Smooth muscle cell (in vitro differentiated cells): ENCODE results near the gene AKNA. TPM values are rescaled to one million over a fixed set of nuclear protein-coding genes. Genes with fewer than 3 reads are reported as not detected.
"Not testable (repeated sequence)": the region's sequence is repeated elsewhere in the genome, so short reads cannot be mapped to it uniquely, and the experiment has no call there.

Source experiments
- DNase-seq: peaks from one replicate; lab custom pipeline; 2025; ENCODE audit not compliant: unreplicated experiment; lab: John Stamatoyannopoulos, UW
- H2AFZ ChIP-seq: fragments of 200-600 bp; sonication (generic); 2 replicates; pipeline ENCODE4 v1.6.0; 2016; ENCODE audit warnings: antibody characterized with exemption, low read depth, mild to moderate bottlenecking
- H3F3A ChIP-seq: fragments of 200-600 bp; sonication (generic); 2 replicates; pipeline ENCODE4 v1.6.0; 2017; ENCODE audit warnings: antibody characterized with exemption, low read depth
- H3K27ac ChIP-seq: fragments of 200-600 bp; sonication (generic); 2 replicates; pipeline ENCODE4 v1.5.1; 2016; ENCODE audit warnings: low read depth, mild to moderate bottlenecking
- H3K27me3 ChIP-seq: fragments of 200-600 bp; sonication (generic); 2 replicates; pipeline ENCODE4 v1.6.1; 2016; ENCODE audit warnings: low read depth, mild to moderate bottlenecking
- H3K36me3 ChIP-seq: fragments of 200-600 bp; sonication (generic); 2 replicates; pipeline ENCODE4 v1.5.1; 2016; ENCODE audit warnings: low read depth
- H3K4me1 ChIP-seq: fragments of 200-600 bp; sonication (generic); 2 replicates; pipeline ENCODE4 v1.5.1; 2016; ENCODE audit warnings: low read depth
- H3K4me2 ChIP-seq: fragments of 200-600 bp; sonication (generic); 2 replicates; pipeline ENCODE4 v1.6.0; 2016; ENCODE audit warnings: mild to moderate bottlenecking
- H3K4me3 ChIP-seq: fragments of 200-600 bp; sonication (generic); 2 replicates; pipeline ENCODE4 v1.5.1; 2016; ENCODE audit warnings: mild to moderate bottlenecking
- H3K79me2 ChIP-seq: fragments of 200-600 bp; sonication (generic); 2 replicates; pipeline ENCODE4 v1.6.0; 2016; ENCODE audit warnings: low read depth, mild to moderate bottlenecking
- H3K9ac ChIP-seq: fragments of 200-600 bp; sonication (generic); 2 replicates; pipeline ENCODE4 v1.6.0; 2016; ENCODE audit warnings: low read depth
- H3K9me3 ChIP-seq: fragments of 200-600 bp; sonication (generic); replicated peaks from 2 replicates; pipeline ENCODE4 v1.5.1; 2016; ENCODE audit warnings: low read depth
- H4K20me1 ChIP-seq: fragments of 200-600 bp; sonication (generic); 2 replicates; pipeline ENCODE4 v1.6.0; 2016; ENCODE audit warnings: low read depth
- CTCF ChIP-seq: fragments of 200-600 bp; sonication (generic); IDR thresholded peaks from 2 replicates; pipeline ENCODE4 v1.5.1; 2017; ENCODE audit warnings: borderline replicate concordance, mild to moderate bottlenecking, antibody characterized with exemption; ENCODE audit not compliant: insufficient read depth, poor library complexity, severe bottlenecking
- WGBS: methylation state at CpG from one replicate; pipeline ENCODE4 v1.1.7; 2016; ENCODE audit warnings: low lambda C conversion rate; 5-methylcytosine and 5-hydroxymethylcytosine counted together
- polyA plus RNA-seq: library from polyadenylated mRNA; unstranded; fragments of >200 nt; fragmentation: Nextera tagmentation; extraction: Ambion mirVana; gene quantifications from 2 replicates; pipeline ENCODE4 v1.2.1, GENCODE V29; 2016
- total RNA-seq: library from RNA; depleted of rRNA; stranded (reverse); fragments of >200 nt; gene quantifications from 2 replicates; pipeline ENCODE4 v1.2.3, GENCODE V29; 2014

The AKNA gene
- total and polyA plus RNA-seq, 2 experiments from 2014 or later = 3.2 to 4.7 TPM

- 98% methylated on average over 23 of the region's 23 CpGs for WGBS
- H3K9me3 ChIP-seq = no peaks in the 10 kb centered on the region
Observed at GRCh38 chr9:114336699-114337395, 50.9 kb downstream of the AKNA start.

GRCh38 chr9:114336157-114336556 is 51.6 kb downstream of the AKNA start:
- DNase-seq = no peak
- no peak overlapping the region for H3K27ac ChIP-seq
- no peak overlapping the region for H3K4me2 ChIP-seq
- no peak overlapping the region for H3K4me3 ChIP-seq
- no peaks in the 10 kb centered on the region for H4K20me1 ChIP-seq
- 83% methylated on average over 10 of the region's 10 CpGs for WGBS
- H3K79me2 ChIP-seq = no peaks in the 10 kb centered on the region
- H3K4me1 ChIP-seq = no peaks in the 10 kb centered on the region
- no peaks in the 10 kb centered on the region for H3K27me3 ChIP-seq
- H3K9me3 ChIP-seq = no peaks in the 10 kb centered on the region
- TF ChIP-seq CTCF = no peak
- no peak overlapping the region for H2AFZ ChIP-seq
- no peaks in the 10 kb centered on the region for H3K36me3 ChIP-seq
- no peak overlapping the region for H3K9ac ChIP-seq
- H3F3A ChIP-seq = no peaks in the 10 kb centered on the region

More at GRCh38 chr9:114336699-114337395, 50.9 kb downstream of the AKNA start:
- Histone ChIP-seq H3F3A (no peaks in the 10 kb centered on the region), H3K4me3 (no peak overlapping the region), H3K4me2 (no peak overlapping the region), H3K27me3 (no peaks in the 10 kb centered on the region), H3K9ac (no peak overlapping the region), H3K79me2 (no peaks in the 10 kb centered on the region), H4K20me1 (no peaks in the 10 kb centered on the region), H3K36me3 (no peaks in the 10 kb centered on the region), H3K27ac (no peak overlapping the region), H3K4me1 (no peaks in the 10 kb centered on the region), H2AFZ (no peak overlapping the region)
- no peak for DNase-seq
- no peak for TF ChIP-seq CTCF

- H2AFZ ChIP-seq = no peak overlapping the region
- H3K9me3 ChIP-seq = no peaks in the 10 kb centered on the region
- no peaks in the 10 kb centered on the region for H3F3A ChIP-seq
- H4K20me1 ChIP-seq = no peaks in the 10 kb centered on the region
- no peak overlapping the region for H3K9ac ChIP-seq
- H3K27ac ChIP-seq = no peak overlapping the region
- no peak for TF ChIP-seq CTCF
- H3K36me3 ChIP-seq = no peaks in the 10 kb centered on the region
- H3K4me2 ChIP-seq = no peak overlapping the region
- H3K27me3 ChIP-seq = no peaks in the 10 kb centered on the region
- no peak for DNase-seq
- no peak overlapping the region for H3K4me3 ChIP-seq
- WGBS = 89% methylated on average over 2 of the region's 2 CpGs
- H3K79me2 ChIP-seq = no peaks in the 10 kb centered on the region
- H3K4me1 ChIP-seq = no peaks in the 10 kb centered on the region
Observed at GRCh38 chr9:114335745-114336144, 52.0 kb downstream of the AKNA start.

GRCh38 chr9:114334490-114334889 is 53.3 kb downstream of the AKNA start:
- TF ChIP-seq CTCF = no peak
- Histone ChIP-seq H3K27me3 (no peaks in the 10 kb centered on the region), H3K9ac (no peak overlapping the region), H3K9me3 (no peaks in the 10 kb centered on the region), H3K36me3 (no peaks in the 10 kb centered on the region), H3K4me1 (no peaks in the 10 kb centered on the region), H2AFZ (no peak overlapping the region), H3F3A (no peaks in the 10 kb centered on the region), H3K79me2 (no peaks in the 10 kb centered on the region), H3K27ac (no peak overlapping the region), H3K4me2 (no peak overlapping the region), H4K20me1 (no peaks in the 10 kb centered on the region), H3K4me3 (no peak overlapping the region)
- 95% methylated on average over 7 of the region's 9 CpGs for WGBS
- no peak for DNase-seq

GRCh38 chr9:114333718-114334117 is 54.1 kb downstream of the AKNA start:
- not testable (repeated sequence) for H3K4me1 ChIP-seq, DNase-seq, H3K4me3 ChIP-seq, H3K27ac ChIP-seq, H3K79me2 ChIP-seq, H3K9me3 ChIP-seq, H3K4me2 ChIP-seq, H3F3A ChIP-seq, H4K20me1 ChIP-seq, H2AFZ ChIP-seq, H3K9ac ChIP-seq, H3K27me3 ChIP-seq, H3K36me3 ChIP-seq
- 91% methylated on average over 3 of the region's 4 CpGs for WGBS
